Skeletal muscle tissue (tissue), 4 donors: ENCODE measurements around the gene SLC22A17. TPM values are rescaled to one million over a fixed set of nuclear protein-coding genes. Genes with fewer than 3 reads are reported as not detected.

Experiments used
- H3K27ac ChIP-seq: one replicate; pipeline ENCODE4 v1.7.0; 2013; ENCODE audit warnings: mild to moderate bottlenecking, low read depth, low read length, inconsistent platforms
- H3K27me3 ChIP-seq, 3 donors: one replicate each; pipeline ENCODE4 v1.7.0; 2013; ENCODE audit warnings: low read length in 3 of 3; ENCODE audit not compliant: control insufficient read depth in 3 of 3, insufficient read depth in 3 of 3
- H3K36me3 ChIP-seq, 3 donors: one replicate each; pipeline ENCODE4 v1.7.0; 2013; ENCODE audit warnings: low read length in 3 of 3; ENCODE audit not compliant: control insufficient read depth in 3 of 3, insufficient read depth in 3 of 3
- H3K4me1 ChIP-seq, 3 donors: one replicate each; pipeline ENCODE4 v1.7.0; 2013; ENCODE audit warnings: low read length in 3 of 3, mild to moderate bottlenecking in 3 of 3; ENCODE audit not compliant: control insufficient read depth in 3 of 3, insufficient read depth in 3 of 3
- H3K4me3 ChIP-seq, 3 donors: one replicate each; pipeline ENCODE4 v1.7.0; 2013; ENCODE audit warnings: low read length in 3 of 3
- H3K9ac ChIP-seq, 3 donors: one replicate each; pipeline ENCODE4 v1.7.0; 2013; ENCODE audit warnings: low read length in 3 of 3, mild to moderate bottlenecking in 3 of 3, moderate library complexity in 2 of 3, low read depth in 1 of 3
- H3K9me3 ChIP-seq, 3 donors: one replicate each; pipeline ENCODE4 v1.7.0; 2013; ENCODE audit warnings: low read length in 3 of 3; ENCODE audit not compliant: control insufficient read depth in 3 of 3
- total RNA-seq: library from RNA; depleted of rRNA; stranded (reverse); fragments of >200 nt; gene quantifications from one replicate; pipeline ENCODE4 v1.2.3, GENCODE V29; 2014
- donor health status: Osteomylitis.

The SLC22A17 gene
- total RNA-seq, 1 donor from 2014 or later = 12.5 TPM

DNA sequence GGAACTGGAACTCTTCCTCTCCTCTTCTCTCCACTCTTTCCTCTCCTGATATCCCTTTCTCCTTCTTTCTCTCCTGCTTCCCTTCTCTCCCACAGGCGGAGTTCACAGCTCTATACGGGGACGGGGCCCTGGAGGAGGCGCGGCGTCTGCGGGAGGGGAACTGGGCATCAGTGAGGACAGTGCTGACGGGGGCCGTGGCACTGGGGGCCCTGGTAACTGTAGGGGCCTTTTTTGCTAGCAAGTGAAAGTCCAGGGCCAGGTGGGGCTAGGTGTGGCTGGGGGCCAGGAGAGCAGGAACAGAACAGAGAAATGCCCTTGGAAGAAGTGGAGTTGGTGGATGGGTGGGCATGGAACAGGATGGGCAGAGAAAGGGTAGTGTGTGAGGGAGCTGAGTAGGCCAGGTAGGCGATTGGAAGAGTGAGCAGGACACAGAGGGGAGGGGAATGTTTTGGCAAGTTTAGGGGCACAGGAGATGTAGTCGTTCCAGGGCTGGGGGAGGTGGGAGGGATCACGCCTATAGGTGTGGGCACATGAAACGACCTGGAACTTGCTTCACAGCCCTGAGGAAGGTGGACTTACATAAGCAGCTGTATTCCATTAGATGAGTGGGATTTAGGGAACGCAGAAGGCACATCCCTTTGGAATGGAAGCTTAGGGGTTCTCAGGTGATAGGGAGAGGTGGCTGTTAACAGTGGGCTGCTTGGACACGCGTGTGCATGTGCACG is 43.8 kb downstream of the SLC22A17 start:
- Histone ChIP-seq H3K27ac (no peak overlapping the region), H3K36me3 (peaks cover 21 to 34% (median 22%) of the 10 kb centered on the region in 3 donors), H3K4me1 (peaks cover 30 to 41% (median 31%) of the 10 kb centered on the region in 3 donors), H3K4me3 (no peak overlapping the region), H3K9me3 (no peaks in the 10 kb centered on the region), H3K27me3 (no peaks in the 10 kb centered on the region), H3K9ac (peak overlapping the region in 1 of 3 donors; percentile 23)

DNA sequence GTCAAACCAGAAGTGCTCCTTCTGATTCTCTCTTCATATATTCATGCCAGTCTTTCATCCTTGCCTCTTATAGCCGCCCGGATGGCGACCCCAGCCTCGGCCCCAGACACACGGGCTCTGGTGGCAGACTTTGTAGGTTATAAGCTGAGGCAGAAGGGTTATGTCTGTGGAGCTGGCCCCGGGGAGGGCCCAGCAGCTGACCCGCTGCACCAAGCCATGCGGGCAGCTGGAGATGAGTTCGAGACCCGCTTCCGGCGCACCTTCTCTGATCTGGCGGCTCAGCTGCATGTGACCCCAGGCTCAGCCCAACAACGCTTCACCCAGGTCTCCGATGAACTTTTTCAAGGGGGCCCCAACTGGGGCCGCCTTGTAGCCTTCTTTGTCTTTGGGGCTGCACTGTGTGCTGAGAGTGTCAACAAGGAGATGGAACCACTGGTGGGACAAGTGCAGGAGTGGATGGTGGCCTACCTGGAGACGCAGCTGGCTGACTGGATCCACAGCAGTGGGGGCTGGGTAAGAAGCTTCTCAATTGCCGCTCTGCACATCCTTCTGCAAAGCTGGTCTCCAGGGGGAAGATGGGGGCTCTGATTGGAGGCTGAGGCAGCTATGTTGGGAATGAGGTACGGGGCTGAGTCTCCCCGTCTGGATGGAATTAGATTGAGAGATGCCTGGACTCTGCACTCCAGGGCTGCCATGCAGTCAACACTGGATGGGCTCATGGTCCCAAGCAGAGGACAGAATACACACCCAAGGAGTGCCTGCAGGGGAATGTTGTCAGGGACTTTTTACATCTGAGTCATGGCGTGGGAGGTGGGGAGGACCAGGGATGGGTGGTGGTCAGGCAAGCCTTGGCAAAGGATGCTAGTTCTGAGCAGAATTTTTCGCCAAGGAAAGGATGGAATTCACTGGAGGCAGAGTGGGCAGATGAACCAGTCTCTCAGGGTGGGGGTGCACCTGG is 44.7 kb downstream of the SLC22A17 start:
- H3K27ac ChIP-seq = peak overlapping the region; percentile 88
- H3K4me3 ChIP-seq = peak overlapping the region; percentile 83 to 96 (median 94)
- no peaks in the 10 kb centered on the region for H3K27me3 ChIP-seq
- H3K4me1 ChIP-seq = peaks cover 30 to 41% (median 31%) of the 10 kb centered on the region in 3 donors
- no peaks in the 10 kb centered on the region for H3K9me3 ChIP-seq
- peak overlapping the region; percentile 90 to 98 (median 97) for H3K9ac ChIP-seq
- peaks cover 21 to 34% (median 22%) of the 10 kb centered on the region in 3 donors for H3K36me3 ChIP-seq

GRCh38 chr14:23307146-23307530 is 45.5 kb downstream of the SLC22A17 start:
- Histone ChIP-seq H3K27ac (peak overlapping the region; percentile 88), H3K4me3 (peak overlapping the region; percentile 83 to 96 (median 94)), H3K27me3 (no peaks in the 10 kb centered on the region), H3K9ac (peak overlapping the region; percentile 90 to 98 (median 97)), H3K36me3 (peaks cover 21 to 34% (median 22%) of the 10 kb centered on the region in 3 donors), H3K4me1 (peaks cover 31 to 45% (median 33%) of the 10 kb centered on the region in 3 donors), H3K9me3 (no peaks in the 10 kb centered on the region)

GRCh38 chr14:23306412-23307145 is 46.1 kb downstream of the SLC22A17 start, which contains the start of gene BCL2L2:
BCL2L2 (plus strand) TSS chr14:23306833; CDS start chr14:23307768, 935 bp downstream.
- Histone ChIP-seq H3K27me3 (no peaks in the 10 kb centered on the region), H3K9me3 (no peaks in the 10 kb centered on the region), H3K4me1 (peaks cover 31 to 45% (median 33%) of the 10 kb centered on the region in 3 donors), H3K36me3 (peaks cover 21 to 34% (median 22%) of the 10 kb centered on the region in 3 donors), H3K9ac (peak within 1 kb of the TSS; percentile 90 to 98 (median 97)), H3K4me3 (peak within 1 kb of the TSS; percentile 83 to 96 (median 94)), H3K27ac (peak within 1 kb of the TSS; percentile 88)

GRCh38 chr14:23302290-23303225 is 50.1 kb downstream of the SLC22A17 start, which contains the start of gene PPP1R3E:
PPP1R3E (minus strand) TSS chr14:23302859; CDS start chr14:23302576, 283 bp downstream.
- Histone ChIP-seq H3K9ac (peak within 1 kb of the TSS; percentile 91 to 98 (median 96)), H3K9me3 (no peaks in the 10 kb centered on the region), H3K27ac (peak within 1 kb of the TSS; percentile 97), H3K4me3 (peak within 1 kb of the TSS; percentile 88 to 94 (median 90)), H3K36me3 (peaks cover 10 to 12% (median 11%) of the 10 kb centered on the region in 3 donors), H3K4me1 (peaks cover 33 to 48% (median 36%) of the 10 kb centered on the region in 3 donors), H3K27me3 (no peaks in the 10 kb centered on the region)

GRCh38 chr14:23301969-23302289 is 50.8 kb downstream of the SLC22A17 start:
- Histone ChIP-seq H3K36me3 (peaks cover 12 to 19% (median 13%) of the 10 kb centered on the region in 3 donors), H3K4me3 (peak overlapping the region; percentile 88 to 94 (median 90)), H3K27me3 (no peaks in the 10 kb centered on the region), H3K27ac (peak overlapping the region; percentile 97), H3K9me3 (no peaks in the 10 kb centered on the region), H3K9ac (peak overlapping the region; percentile 91 to 98 (median 96)), H3K4me1 (peaks cover 27 to 42% (median 29%) of the 10 kb centered on the region in 3 donors)

GRCh38 chr14:23301288-23301968 is 51.3 kb downstream of the SLC22A17 start:
- Histone ChIP-seq H3K9me3 (no peaks in the 10 kb centered on the region), H3K4me1 (peaks cover 24 to 37% (median 28%) of the 10 kb centered on the region in 3 donors), H3K36me3 (peaks cover 15 to 21% (median 16%) of the 10 kb centered on the region in 3 donors), H3K9ac (peak overlapping the region; percentile 91 to 98 (median 96)), H3K4me3 (peak overlapping the region; percentile 88 to 94 (median 90)), H3K27me3 (no peaks in the 10 kb centered on the region), H3K27ac (peak overlapping the region; percentile 97)

DNA sequence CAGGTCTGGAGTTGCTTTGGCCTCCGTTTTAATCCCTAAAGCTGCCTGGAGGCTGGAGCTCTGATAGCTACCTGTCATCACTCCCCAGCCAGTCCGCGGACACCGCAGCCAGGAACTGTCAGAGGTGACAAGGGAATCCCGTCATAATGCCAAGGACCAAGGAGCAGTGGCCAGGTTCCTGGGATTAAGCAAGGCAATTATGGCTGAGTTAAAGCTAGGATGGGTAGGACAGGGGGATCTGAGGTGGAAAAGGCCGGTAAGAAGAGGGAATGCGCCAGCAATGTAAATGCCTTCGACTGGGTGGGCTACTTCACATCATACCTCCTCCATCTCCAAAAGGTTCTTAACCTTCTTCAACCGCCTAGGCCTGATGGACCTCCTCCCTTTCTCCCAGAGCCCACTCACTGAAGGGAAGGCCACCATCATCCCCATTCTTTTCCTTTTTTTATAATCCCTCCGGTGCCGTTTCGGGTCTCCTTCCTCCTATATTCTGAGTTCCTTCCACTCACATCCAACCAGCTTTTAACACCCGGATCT is 51.9 kb downstream of the SLC22A17 start:
- Histone ChIP-seq H3K4me3 (peak overlapping the region; percentile 84 to 89 (median 84)), H3K9ac (peak overlapping the region; percentile 86 to 95 (median 92)), H3K36me3 (peaks cover 15 to 21% (median 18%) of the 10 kb centered on the region in 3 donors), H3K4me1 (peaks cover 18 to 30% (median 22%) of the 10 kb centered on the region in 3 donors), H3K27me3 (no peaks in the 10 kb centered on the region), H3K27ac (peak overlapping the region; percentile 97), H3K9me3 (no peaks in the 10 kb centered on the region)
